ENCODE data around the gene FTCDNL1.

FTCDNL1 gene

GRCh38 chr2:199792381-199792780 lies 58.6 kb downstream of the FTCDNL1 start:
- H3K4me3 ChIP-seq (ENCODE audit: low read length) = no peak overlapping the region

GRCh38 chr2:199791326-199791725 lies 59.7 kb downstream of the FTCDNL1 start:
- no peak overlapping the region for H3K4me3 ChIP-seq (ENCODE audit: low read length)
- no peak for DNase-seq (ENCODE audit: low read depth)
- TF ChIP-seq CTCF (conservative IDR thresholded peaks at IDR 0.05; ENCODE audit: low read length) = no peak

More at GRCh38 chr2:199792381-199792780, 58.6 kb downstream of the FTCDNL1 start:
- TF ChIP-seq CTCF (conservative IDR thresholded peaks at IDR 0.05; ENCODE audit: low read length) = no peak
- DNase-seq (ENCODE audit: low read depth) = no peak

- DNase-seq (ENCODE audit: low read depth) = no peak
- H3K4me3 ChIP-seq (ENCODE audit: low read length) = no peak overlapping the region
- no peak for TF ChIP-seq CTCF (conservative IDR thresholded peaks at IDR 0.05; ENCODE audit: low read length)
Measured at GRCh38 chr2:199784512-199784911, 66.5 kb downstream of the FTCDNL1 start.

GRCh38 chr2:199779589-199779988 lies 71.4 kb downstream of the FTCDNL1 start:
- TF ChIP-seq CTCF (conservative IDR thresholded peaks at IDR 0.05; ENCODE audit: low read length) = no peak
- no peak for DNase-seq (ENCODE audit: low read depth)
- H3K4me3 ChIP-seq (ENCODE audit: low read length) = no peak overlapping the region

DNA sequence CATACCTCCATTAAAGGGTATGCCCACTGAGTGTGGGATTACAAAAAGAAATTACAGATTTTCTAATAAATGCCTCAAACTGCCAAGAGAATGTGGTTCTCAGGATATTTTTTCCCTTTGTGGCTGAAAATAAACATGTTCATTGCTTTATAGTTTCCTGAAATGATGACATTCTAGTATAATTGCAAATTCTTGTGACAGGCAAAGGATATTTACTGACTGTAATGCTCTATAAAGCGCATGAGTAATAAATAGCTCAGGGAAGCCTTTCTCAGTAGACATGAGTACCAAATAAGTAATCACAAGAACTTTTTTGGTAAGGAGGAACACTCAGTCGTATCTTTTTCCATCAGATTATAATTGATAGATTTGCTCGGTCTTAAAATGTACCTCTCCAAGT lies 72.3 kb downstream of the FTCDNL1 start:
- no peak overlapping the region for H3K4me3 ChIP-seq (ENCODE audit: low read length)
- no peak for DNase-seq (ENCODE audit: low read depth)
- TF ChIP-seq CTCF (conservative IDR thresholded peaks at IDR 0.05; ENCODE audit: low read length) = no peak

GRCh38 chr2:199777916-199778315 lies 73.1 kb downstream of the FTCDNL1 start:
- no peak for TF ChIP-seq CTCF (conservative IDR thresholded peaks at IDR 0.05; ENCODE audit: low read length)
- H3K4me3 ChIP-seq (ENCODE audit: low read length) = no peak overlapping the region
- DNase-seq (ENCODE audit: low read depth) = no peak

- no peak overlapping the region for H3K4me3 ChIP-seq (ENCODE audit: low read length)
- TF ChIP-seq CTCF (conservative IDR thresholded peaks at IDR 0.05; ENCODE audit: low read length) = no peak
- DNase-seq (ENCODE audit: low read depth) = no peak
Measured at GRCh38 chr2:199777315-199777714, 73.7 kb downstream of the FTCDNL1 start.
